Fibroblast of pulmonary artery (primary cell): ENCODE measurements around the gene AGAP1.
A peak's percentile ranks its signal among the peaks of the same experiment; 100 is the strongest.

Experiments used
- DNase-seq: peaks from one replicate; pipeline ENCODE4 v3.0.0-alpha.2; 2010; ENCODE audit warnings: low read depth
- H3K4me3 ChIP-seq: replicated peaks from 2 replicates; pipeline ENCODE4 v1.5.1; 2011; ENCODE audit warnings: low read depth, mild to moderate bottlenecking, control low read depth, low read length, moderate library complexity
- CTCF ChIP-seq: IDR thresholded peaks from 2 replicates; pipeline ENCODE4 v1.5.1; 2011; ENCODE audit warnings: mild to moderate bottlenecking, control low read depth, low read length, inconsistent platforms; ENCODE audit errors: missing control alignments

Gene AGAP1

GRCh38 chr2:235611349-235611748 is 117.5 kb downstream of the AGAP1 start:
- no peak for TF ChIP-seq CTCF
- DNase-seq, result no peak
- H3K4me3 ChIP-seq, result no peak overlapping the region

GRCh38 chr2:235611756-235612155 is 117.9 kb downstream of the AGAP1 start:
- TF ChIP-seq CTCF, result no peak
- no peak for DNase-seq
- H3K4me3 ChIP-seq, result no peak overlapping the region

- no peak for TF ChIP-seq CTCF
- no peak for DNase-seq
- no peak overlapping the region for H3K4me3 ChIP-seq
These were observed 118.5 kb downstream of the AGAP1 start for GRCh38 chr2:235612181-235612950.

- no peak for DNase-seq
- TF ChIP-seq CTCF, result no peak
These were observed 119.8 kb downstream of the AGAP1 start for GRCh38 chr2:235613649-235614048.

GRCh38 chr2:235614176-235614860 is 120.5 kb downstream of the AGAP1 start:
- no peak overlapping the region for H3K4me3 ChIP-seq
- no peak for DNase-seq
- TF ChIP-seq CTCF, result no peak

More at GRCh38 chr2:235613649-235614048, 119.8 kb downstream of the AGAP1 start:
- no peak overlapping the region for H3K4me3 ChIP-seq

GRCh38 chr2:235614900-235615712 is 121.3 kb downstream of the AGAP1 start:
- peak; percentile 94 for DNase-seq
- TF ChIP-seq CTCF, result no peak
- no peak overlapping the region for H3K4me3 ChIP-seq
